GM12878 (cell line): ENCODE data around the gene ECPAS. TPM values are rescaled to one million over a fixed set of nuclear protein-coding genes. Genes with fewer than 3 reads are reported as not detected.

Experiments used
- ATAC-seq: fragments of 200-7000 bp; cut with Tn5 transposase; 3 replicates; pipeline ENCODE4 v1.9.1; 2020; ENCODE audit warnings: mild to moderate bottlenecking, moderate library complexity
- BruUV-seq: library from RNA; stranded (reverse); fragments of 400-500 nt; replicated peaks from 2 replicates; lab custom pipeline; 2021; lab: Mats Ljungman, UMichigan
- CTCF ChIA-PET: fragments of 300-600 bp; sonication (Branson Sonifier 250); formaldehyde crosslinking; extraction: SDS; loops from one replicate; lab custom pipeline; 2021; ENCODE audit warnings: inconsistent platforms; lab: Yijun Ruan, JAX
- POLR2A ChIA-PET: fragments of 350-600 bp; formaldehyde crosslinking; extraction: SDS; loops from one replicate; lab custom pipeline; 2021; ENCODE audit warnings: inconsistent platforms; lab: Charles Lee
- RAD21 ChIA-PET: fragments of 300-600 bp; sonication (Branson Sonifier 250); formaldehyde crosslinking; loops from one replicate; lab custom pipeline; 2023; ENCODE audit warnings: antibody characterized with exemption; ENCODE audit not compliant: unreplicated experiment; lab: Charles Lee
- SMC1A ChIA-PET: fragments of 300-600 bp; sonication (Branson Sonifier 250); formaldehyde crosslinking; loops from one replicate; lab custom pipeline; 2023; ENCODE audit not compliant: unreplicated experiment, uncharacterized antibody; lab: Charles Lee
- DNase-seq: peaks from one replicate; pipeline ENCODE4 v3.0.0-alpha.2; 2011; ENCODE audit warnings: low read depth, low spot score
- FAIRE-seq: peaks from 3 replicates; lab custom pipeline; 2011; peaks lifted over from hg19 to GRCh38; lab: Jason Lieb, UNC
- H2AFZ ChIP-seq: 2 replicates; pipeline ENCODE4 v1.6.0; 2011; ENCODE audit warnings: low read depth, low read length, control low read depth; ENCODE audit not compliant: control insufficient read depth
- H3K27ac ChIP-seq: 2 replicates; pipeline ENCODE4 v1.5.1; 2011; ENCODE audit warnings: control low read depth; ENCODE audit not compliant: control insufficient read depth, insufficient read depth
- H3K27me3 ChIP-seq, 2 experiments: replicated peaks in 1 of 2; 2 replicates each; pipeline versions ENCODE4 v1.6.0 to v1.6.1; 2011; ENCODE audit warnings: low read length in 1 of 2; ENCODE audit not compliant: control insufficient read depth in 2 of 2, insufficient read depth in 2 of 2
- H3K36me3 ChIP-seq, 2 experiments: 2 replicates each; pipeline ENCODE4 v1.5.1; 2011; ENCODE audit warnings: low read length in 1 of 2; ENCODE audit not compliant: control insufficient read depth in 2 of 2, insufficient read depth in 2 of 2
- H3K4me1 ChIP-seq: 2 replicates; pipeline ENCODE4 v1.6.1; 2011; ENCODE audit warnings: mild to moderate bottlenecking, low read length, moderate library complexity, mixed read lengths; ENCODE audit not compliant: control insufficient read depth, insufficient read depth
- H3K4me2 ChIP-seq: 2 replicates; pipeline ENCODE4 v1.6.0; 2011; ENCODE audit warnings: control low read depth; ENCODE audit not compliant: control insufficient read depth, insufficient read depth
- H3K4me3 ChIP-seq: fragments of 200-600 bp; sonication (generic); 2 replicates; pipeline ENCODE4 v1.5.1; 2016
- H3K79me2 ChIP-seq: 2 replicates; pipeline ENCODE4 v1.6.0; 2011; ENCODE audit warnings: low read length; ENCODE audit not compliant: control insufficient read depth, insufficient read depth
- H3K9ac ChIP-seq: 2 replicates; pipeline ENCODE4 v1.8.0; 2011; ENCODE audit warnings: low read length, control low read depth, mixed read lengths; ENCODE audit not compliant: control insufficient read depth, insufficient read depth
- H3K9me3 ChIP-seq: replicated peaks from 3 replicates; pipeline ENCODE4 v1.5.1; 2011; ENCODE audit warnings: mild to moderate bottlenecking, low read length; ENCODE audit not compliant: control insufficient read depth, insufficient read depth
- H4K20me1 ChIP-seq: 2 replicates; pipeline ENCODE4 v1.6.0; 2011; ENCODE audit not compliant: control insufficient read depth, insufficient read depth
- ATF7 ChIP-seq: fragments of 450-650 bp; IDR thresholded peaks from 2 replicates; pipeline ENCODE4 v1.6.1; 2016; ENCODE audit warnings: low read depth, mild to moderate bottlenecking
- FOXM1 ChIP-seq: IDR thresholded peaks from 2 replicates; pipeline ENCODE4 v1.6.1; 2012; ENCODE audit warnings: low read depth, mild to moderate bottlenecking, inconsistent platforms, low read length, moderate library complexity
- HDAC6 ChIP-seq: fragments of 200-600 bp; sonication (generic); IDR thresholded peaks from one replicate; pipeline ENCODE4 v1.8.0; 2017; ENCODE audit warnings: antibody characterized with exemption; ENCODE audit not compliant: unreplicated experiment
- POLR2AphosphoS2 ChIP-seq: IDR thresholded peaks from 2 replicates; pipeline ENCODE4 v1.6.1; 2011; ENCODE audit warnings: low read depth, mild to moderate bottlenecking, low read length, improper control_type of control experiment, moderate library complexity
- SKIL ChIP-seq: fragments of 450-650 bp; IDR thresholded peaks from 2 replicates; pipeline ENCODE4 v1.6.1; 2017; ENCODE audit warnings: mild to moderate bottlenecking, low read depth, inconsistent platforms; ENCODE audit not compliant: poor library complexity, severe bottlenecking
- STAT1 ChIP-seq: fragments of 450-650 bp; conservative IDR thresholded peaks from 2 replicates; pipeline ENCODE4 v1.6.1; 2014; ENCODE audit warnings: antibody characterized with exemption, mild to moderate bottlenecking
- SUPT20H ChIP-seq: IDR thresholded peaks from 2 replicates; pipeline ENCODE4 v1.6.1; 2011; ENCODE audit warnings: low read depth, mild to moderate bottlenecking, low read length, moderate library complexity, borderline replicate concordance; ENCODE audit not compliant: control insufficient read depth
- TARDBP ChIP-seq: IDR thresholded peaks from 2 replicates; pipeline ENCODE4 v1.6.1; 2016; ENCODE audit warnings: borderline replicate concordance
- ZNF24 ChIP-seq: fragments of 450-650 bp; IDR thresholded peaks from 2 replicates; pipeline ENCODE4 v1.6.1; 2017; ENCODE audit warnings: antibody characterized with exemption, mild to moderate bottlenecking
- ZNF622 ChIP-seq: fragments of 450-650 bp; IDR thresholded peaks from 2 replicates; pipeline ENCODE4 v1.6.1; 2017; ENCODE audit warnings: mild to moderate bottlenecking, inconsistent platforms
- ZSCAN29 ChIP-seq: fragments of 450-650 bp; IDR thresholded peaks from 2 replicates; pipeline ENCODE4 v1.6.1; 2017; ENCODE audit warnings: mild to moderate bottlenecking, moderate library complexity
- WGBS: methylation state at CpG from one replicate; pipeline ENCODE4 v1.1.6; 2016; ENCODE audit warnings: low lambda C conversion rate; ENCODE audit not compliant: insufficient replicate concordance, insufficient coverage; ENCODE audit errors: missing lambda C conversion rate; 5-methylcytosine and 5-hydroxymethylcytosine counted together
- in situ Hi-C: fragments of 300-500 bp; cut with MboI; formaldehyde crosslinking; loops from 9 replicates; pipeline ENCODE4 v1.14.3; 2018; ENCODE audit warnings: mixed read lengths
- intact Hi-C: fragments of 100-400 bp; cut with micrococcal nuclease; formaldehyde crosslinking; loops from one replicate; pipeline ENCODE4 v1.14.2; 2022; ENCODE audit not compliant: unreplicated experiment
- polyA plus RNA-seq, 11 experiments: library from polyadenylated mRNA; depleted of rRNA in 4 of 11; unstranded in 6 of 11; stranded (reverse) in 5 of 11; fragments of >200 nt; fragmentation: Nextera tagmentation in 4 of 11; fragmentation: Illumina TruSeq in 1 of 11; extraction: Ambion mirVana in 4 of 11; extraction: Trizol in 1 of 11; gene quantifications; 1 replicate in 1 of 11; 2 replicates in 10 of 11; pipeline versions ENCODE4 v1.2.1 to v1.2.3, GENCODE V29; 2011 to 2016; ENCODE audit warnings: inconsistent platforms in 2 of 11, missing spikeins in 2 of 11, low read depth in 1 of 11
- total RNA-seq, 4 experiments: library from RNA; depleted of rRNA in 3 of 4; stranded (reverse); fragments of >200 nt in 3 of 4; fragmentation: Illumina TruSeq in 1 of 4; extraction: Trizol in 1 of 4; gene quantifications; 2 replicates each; pipeline versions ENCODE4 v1.2.1 to v1.2.3, GENCODE V29; 2013 to 2021

Gene ECPAS
- total and polyA plus RNA-seq, 10 of the 15 experiments (the other 5 are each of a cell fraction or from before 2014, with no cell fraction given), result 11.2 to 69.8 (median 50.1) TPM

GRCh38 chr9:111423389-111423788 lies 60.8 kb downstream of the ECPAS start:
- H3K36me3 ChIP-seq, result peaks cover 6 to 34% of the 10 kb centered on the region in 2 experiments
- ChIA-PET POLR2A (no interaction called here), SMC1A (interaction anchor here (0.6 to 1.2 kb wide), 2 partner anchors 57 to 666 kb away, joined by 3 to 4 read pairs; no protein-coding TSS in a partner anchor), CTCF (no interaction called here), RAD21 (no interaction called here)
- BruUV-seq, result no TSS peak
- WGBS, result 96% methylated on average over 3 of the region's 3 CpGs
- FAIRE-seq (no peak), DNase-seq (no peak), ATAC-seq (no peak)
- no peak overlapping the region for H3K9ac ChIP-seq
- H3K4me1 ChIP-seq, result no peaks in the 10 kb centered on the region
- H3K4me2 ChIP-seq, result no peak overlapping the region
- intact Hi-C loops, result no loop called here
- no peak overlapping the region for H3K27ac ChIP-seq
- TF ChIP-seq FOXM1 (no peak), SUPT20H (no peak)
- H3K4me3 ChIP-seq, result no peak overlapping the region
- no peaks in the 10 kb centered on the region for H3K27me3 ChIP-seq
- in situ Hi-C loops, result no loop called here
- H3K79me2 ChIP-seq, result no peaks in the 10 kb centered on the region
- no peaks in the 10 kb centered on the region for H3K9me3 ChIP-seq
- H4K20me1 ChIP-seq, result no peaks in the 10 kb centered on the region
- H2AFZ ChIP-seq, result no peak overlapping the region

GRCh38 chr9:111414406-111414805 lies 69.8 kb downstream of the ECPAS start:
- no peak overlapping the region for H3K4me2 ChIP-seq
- no peak for TF ChIP-seq POLR2AphosphoS2
- TF ChIP-seq STAT1, result no peak
- TF ChIP-seq TARDBP, result no peak
- no peak for TF ChIP-seq SKIL
- no peak for TF ChIP-seq HDAC6
- TF ChIP-seq ATF7, result no peak
- TF ChIP-seq ZNF622, result no peak
- no peak for TF ChIP-seq ZSCAN29
- no peak for TF ChIP-seq ZNF24
- H3K4me3 ChIP-seq, result no peak overlapping the region
- H2AFZ ChIP-seq, result no peak overlapping the region
- RAD21 ChIA-PET, result no interaction called here
- ATAC-seq, result no peak
- no peaks in the 10 kb centered on the region for H3K4me1 ChIP-seq
- H3K27ac ChIP-seq, result no peak overlapping the region
- no peak for DNase-seq
- H3K9me3 ChIP-seq, result no peaks in the 10 kb centered on the region
- H3K79me2 ChIP-seq, result no peaks in the 10 kb centered on the region
- POLR2A ChIA-PET, result no interaction called here
- WGBS, result 96% methylated on average over 11 of the region's 11 CpGs
- H3K27me3 ChIP-seq, result no peaks in the 10 kb centered on the region
- H3K9ac ChIP-seq, result no peak overlapping the region
- intact Hi-C loops, result no loop called here
- BruUV-seq, result no TSS peak
- peaks cover 6 to 36% of the 10 kb centered on the region in 2 experiments for H3K36me3 ChIP-seq
- no peaks in the 10 kb centered on the region for H4K20me1 ChIP-seq
- FAIRE-seq, result no peak
- SMC1A ChIA-PET, result no interaction called here
- in situ Hi-C loops, result no loop called here
- CTCF ChIA-PET, result interaction anchor here (0.5 kb wide), 1 partner anchor 91 kb away, joined by 3 read pairs; no protein-coding TSS in a partner anchor
